GM12872 (cell line): ENCODE results near the gene GASK1B.

Experiments
- CTCF ChIP-seq: IDR thresholded peaks from 3 replicates; pipeline ENCODE4 v1.5.1; 2011; ENCODE audit warnings: low read depth, mild to moderate bottlenecking, low read length, moderate library complexity; ENCODE audit not compliant: insufficient read depth

GASK1B gene

DNA sequence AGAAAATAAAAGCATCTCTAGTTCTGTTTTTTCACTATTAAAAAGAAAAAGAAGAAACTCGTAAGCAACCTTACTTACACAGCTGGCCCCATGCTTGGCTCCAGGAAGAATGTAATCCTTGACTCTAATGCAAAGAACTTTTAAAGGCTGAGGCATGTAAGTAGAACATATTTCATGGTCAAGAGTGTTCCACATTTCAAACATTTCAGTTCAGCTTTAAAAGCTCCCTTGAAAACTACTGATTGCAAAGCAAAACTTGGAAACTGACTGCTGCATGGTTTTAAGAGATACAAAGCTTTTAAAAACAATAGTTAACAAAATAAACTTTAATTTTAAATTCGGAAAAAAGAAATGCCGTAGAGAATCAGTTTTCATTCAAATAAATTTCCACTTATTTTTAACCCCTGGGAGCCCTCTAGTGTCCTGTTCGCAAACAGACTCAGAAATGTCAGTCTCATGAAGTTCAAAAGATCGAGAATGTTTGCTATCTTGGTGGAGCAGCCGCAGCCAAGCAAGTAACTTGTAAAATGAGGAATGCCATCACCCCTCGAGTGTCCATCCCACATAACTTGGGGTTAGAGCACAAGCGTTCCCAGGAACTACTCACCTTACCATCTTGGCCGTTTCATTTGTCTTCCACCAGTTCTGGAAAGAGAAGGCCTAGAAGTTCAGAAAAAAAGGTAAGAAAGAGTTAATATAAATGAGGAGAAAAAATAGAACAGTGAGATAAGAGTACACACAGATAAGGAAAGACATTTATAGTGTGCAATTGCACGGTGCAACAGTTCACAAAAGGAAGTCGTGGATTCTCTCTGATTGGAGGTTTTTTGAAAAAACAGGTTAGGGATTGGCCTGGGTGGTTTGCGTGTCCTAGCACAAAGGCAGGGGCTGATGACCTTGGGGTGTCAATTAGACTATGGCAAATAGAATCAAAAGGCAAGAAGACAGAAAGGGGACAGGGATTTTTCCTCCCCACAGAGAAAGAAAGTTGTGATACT, at the start of gene GASK1B:
Gene GASK1B, minus strand, starts transcription at position 765 of the 998 bp plus-strand sequence. CDS start 1,650 bp downstream, outside the sequence.
- TF ChIP-seq CTCF, result peak; percentile 44; the same call in 2 of the 3 replicates

GRCh38 chr4:158219623-158220022, 46.8 kb upstream of the GASK1B start:
- TF ChIP-seq CTCF, result no peak

GRCh38 chr4:158217763-158218162, 44.9 kb upstream of the GASK1B start:
- no peak for TF ChIP-seq CTCF

DNA sequence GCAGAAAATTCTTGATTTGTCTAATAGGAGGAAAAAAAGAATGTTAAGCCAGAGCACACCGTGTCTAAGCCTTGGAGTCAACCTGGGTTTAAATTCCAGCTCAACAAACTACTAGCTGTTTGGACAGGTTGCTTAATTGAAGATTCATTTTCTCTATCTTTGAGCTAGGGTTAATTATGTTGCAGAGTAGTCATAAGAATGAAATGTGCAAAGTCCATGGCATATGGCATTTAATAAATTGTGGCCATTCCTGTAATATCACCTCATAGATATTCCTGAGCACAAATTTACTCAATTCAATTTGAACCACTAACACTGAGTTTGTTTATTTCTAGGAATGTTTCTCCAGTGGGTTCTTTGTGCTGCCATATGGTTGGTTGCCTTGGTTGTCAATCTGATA, 42.0 kb upstream of the GASK1B start:
- TF ChIP-seq CTCF, result no peak

DNA sequence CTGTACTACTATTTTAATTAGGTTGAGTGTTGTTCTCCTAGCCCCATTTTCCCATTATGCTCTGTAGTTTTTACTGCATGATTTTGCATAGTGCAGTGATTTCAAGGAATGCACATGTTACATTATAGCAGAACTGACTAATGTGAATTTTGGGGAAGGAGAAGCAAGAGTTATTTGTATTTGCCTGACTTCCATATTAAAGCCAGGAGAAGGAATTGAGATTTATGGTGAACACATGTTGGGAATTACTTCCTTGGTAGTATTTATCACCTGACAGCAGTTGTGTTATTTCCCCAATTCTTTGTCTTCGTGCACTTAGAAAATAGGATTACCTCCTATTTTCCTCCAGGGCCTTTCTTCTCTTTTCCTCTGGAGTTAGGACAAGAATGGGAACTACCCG, 40.6 kb upstream of the GASK1B start:
- TF ChIP-seq CTCF, result no peak

GRCh38 chr4:158211222-158211621, 38.4 kb upstream of the GASK1B start:
- no peak for TF ChIP-seq CTCF

DNA sequence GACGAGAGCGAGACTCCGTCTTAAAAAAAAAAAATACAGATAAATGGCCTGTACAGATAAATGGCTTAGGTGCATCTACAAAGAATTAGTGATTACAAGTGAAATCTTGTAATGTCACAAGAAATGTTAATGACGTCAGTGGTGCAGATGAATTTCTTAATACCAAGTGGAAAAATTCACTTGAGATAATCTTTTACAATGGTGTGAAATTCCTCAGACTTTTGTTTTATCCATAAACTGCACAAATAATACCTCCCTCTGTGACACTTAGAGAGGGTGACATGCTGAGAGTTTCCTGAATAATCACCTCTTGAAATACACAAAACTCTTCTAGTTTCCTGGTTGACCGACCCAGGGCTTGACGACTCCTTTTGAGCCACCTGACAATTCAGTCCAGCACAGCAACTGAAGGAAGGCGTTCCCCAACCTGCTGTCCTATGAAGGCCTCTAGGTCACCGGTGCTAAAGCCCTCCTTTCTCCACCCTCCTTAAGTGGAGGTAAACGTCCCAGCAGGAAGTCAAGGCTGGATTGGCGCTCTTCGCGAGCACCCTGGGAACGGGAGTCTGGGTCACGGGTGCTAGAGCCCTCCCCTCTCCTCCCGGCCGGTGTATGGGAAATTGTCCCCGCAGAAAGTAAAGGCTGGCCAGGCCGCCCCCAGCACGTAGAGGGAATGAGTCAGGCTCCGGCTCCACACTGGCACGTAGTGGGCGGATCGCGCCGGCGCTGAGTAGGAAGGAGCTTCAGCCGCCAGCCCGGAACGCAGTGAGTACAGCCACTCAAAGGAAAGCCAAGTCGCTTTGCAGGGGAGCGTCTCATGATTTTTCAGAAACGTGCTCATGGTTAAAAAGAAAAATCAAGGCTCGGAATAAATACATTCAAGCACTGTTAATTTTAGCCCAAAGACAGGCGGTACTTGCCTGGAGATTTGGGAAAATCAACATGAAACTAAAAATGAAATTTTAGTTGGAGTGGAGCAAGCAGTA, 37.3 kb upstream of the GASK1B start, which contains the start of gene TMEM144:
Gene TMEM144, plus strand, starts transcription at position 662 of the 983 bp plus-strand sequence. CDS start 2,182 bp downstream, outside the sequence.
- TF ChIP-seq CTCF, result no peak
